Stomach (tissue), 4 donors: ENCODE data around the gene RHO.

Source experiments
- EP300 ChIP-seq: sonication (generic); formaldehyde crosslinking; IDR thresholded peaks from one replicate; pipeline ENCODE4 v1.6.1; 2017; ENCODE audit warnings: antibody characterized with exemption
- POLR2A ChIP-seq, 4 donors: fragments of 450-650 bp; IDR thresholded peaks; one replicate each; pipeline ENCODE4 v1.6.1; 2016; ENCODE audit warnings: antibody characterized with exemption in 4 of 4, control low read depth in 2 of 4, mild to moderate bottlenecking in 1 of 4, moderate library complexity in 1 of 4
- POLR2AphosphoS5 ChIP-seq, 3 donors: sonication (generic); formaldehyde crosslinking; IDR thresholded peaks; one replicate each; pipeline ENCODE4 v1.6.1; 2016; ENCODE audit warnings: antibody characterized with exemption in 3 of 3
- TF ChIP-seq, protein P1 (sequence below), 7 experiments: fragments of 450-650 bp in 4 of 7; fragments of 200-600 bp in 3 of 7; sonication (generic) in 3 of 7; IDR thresholded peaks; one replicate each; pipeline ENCODE4 v1.5.1; 2016 to 2019; ENCODE audit warnings: antibody characterized with exemption in 7 of 7, control low read depth in 2 of 7, mild to moderate bottlenecking in 1 of 7

DNA sequence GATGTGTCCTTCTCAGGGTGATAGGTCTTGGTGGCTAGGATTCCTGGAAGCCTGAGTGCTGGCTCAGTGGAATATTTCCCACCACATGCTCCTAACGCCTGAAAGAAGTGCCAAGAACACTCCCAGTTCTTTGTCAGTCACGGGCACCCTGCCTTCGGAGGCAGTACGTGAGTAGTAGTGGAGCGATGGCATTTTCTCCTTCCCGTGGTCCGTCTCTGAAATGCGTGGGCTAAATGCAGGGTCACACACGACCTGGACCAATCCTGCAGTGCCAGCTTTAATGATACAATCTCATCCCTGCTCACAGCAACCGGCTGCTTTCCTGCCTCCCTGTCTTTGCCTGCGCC lies 29.1 kb downstream of the RHO start:
- TF ChIP-seq, protein P1, sequence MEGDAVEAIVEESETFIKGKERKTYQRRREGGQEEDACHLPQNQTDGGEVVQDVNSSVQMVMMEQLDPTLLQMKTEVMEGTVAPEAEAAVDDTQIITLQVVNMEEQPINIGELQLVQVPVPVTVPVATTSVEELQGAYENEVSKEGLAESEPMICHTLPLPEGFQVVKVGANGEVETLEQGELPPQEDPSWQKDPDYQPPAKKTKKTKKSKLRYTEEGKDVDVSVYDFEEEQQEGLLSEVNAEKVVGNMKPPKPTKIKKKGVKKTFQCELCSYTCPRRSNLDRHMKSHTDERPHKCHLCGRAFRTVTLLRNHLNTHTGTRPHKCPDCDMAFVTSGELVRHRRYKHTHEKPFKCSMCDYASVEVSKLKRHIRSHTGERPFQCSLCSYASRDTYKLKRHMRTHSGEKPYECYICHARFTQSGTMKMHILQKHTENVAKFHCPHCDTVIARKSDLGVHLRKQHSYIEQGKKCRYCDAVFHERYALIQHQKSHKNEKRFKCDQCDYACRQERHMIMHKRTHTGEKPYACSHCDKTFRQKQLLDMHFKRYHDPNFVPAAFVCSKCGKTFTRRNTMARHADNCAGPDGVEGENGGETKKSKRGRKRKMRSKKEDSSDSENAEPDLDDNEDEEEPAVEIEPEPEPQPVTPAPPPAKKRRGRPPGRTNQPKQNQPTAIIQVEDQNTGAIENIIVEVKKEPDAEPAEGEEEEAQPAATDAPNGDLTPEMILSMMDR (IDR thresholded peaks at IDR 0.05) = no peak
- TF ChIP-seq POLR2AphosphoS5 (IDR thresholded peaks at IDR 0.05) (peak in 1 of 3 donors; percentile 18), EP300 (no peak), POLR2A (IDR thresholded peaks at IDR 0.05) (no peak)
